HG02840 (cell line): ENCODE data around the gene SPRR1A.
"Not testable (repeated sequence)": the region's sequence is repeated elsewhere in the genome, so short reads cannot be mapped to it uniquely, and the experiment has no call there.

Experiments used
- ATAC-seq: cut with Tn5 transposase; IDR thresholded peaks from one replicate; pipeline ENCODE4 v1.9.1; 2021; ENCODE audit warnings: mild to moderate bottlenecking, moderate library complexity, moderate number of reproducible peaks; ENCODE audit not compliant: unreplicated experiment, low FRiP score

Gene SPRR1A

GRCh38 chr1:152970495-152970894 lies 13.4 kb upstream of the SPRR1A start, which contains the start of gene SPRR4:
SPRR4 (plus strand) TSS chr1:152970648; CDS start chr1:152971891, 1,243 bp downstream.
- ATAC-seq = no peak

GRCh38 chr1:152972196-152972886 lies 11.5 kb upstream of the SPRR1A start:
- ATAC-seq = no peak

GRCh38 chr1:152976688-152977087 lies 7.2 kb upstream of the SPRR1A start:
- no peak for ATAC-seq

- no peak for ATAC-seq
Measured at GRCh38 chr1:152977614-152978013, 6.3 kb upstream of the SPRR1A start.

- no peak for ATAC-seq
Measured at GRCh38 chr1:152980676-152981075, 3.2 kb upstream of the SPRR1A start.

GRCh38 chr1:152981146-152981871 lies 2.6 kb upstream of the SPRR1A start:
- ATAC-seq = no peak

- no peak for ATAC-seq
Measured at GRCh38 chr1:152982076-152982475, 1.8 kb upstream of the SPRR1A start.

GRCh38 chr1:152983234-152983633 lies 647 bp upstream of the SPRR1A start:
- ATAC-seq = no peak

GRCh38 chr1:152986578-152986977 lies 2.7 kb downstream of the SPRR1A start:
- no peak for ATAC-seq

- ATAC-seq = no peak
Measured at GRCh38 chr1:152993186-152993585, 9.3 kb downstream of the SPRR1A start.

GRCh38 chr1:152995842-152996241 lies 12.0 kb downstream of the SPRR1A start:
- no peak for ATAC-seq

- no peak for ATAC-seq
Measured at GRCh38 chr1:152996633-152997400, 12.9 kb downstream of the SPRR1A start.

GRCh38 chr1:152997901-152998300 lies 14.0 kb downstream of the SPRR1A start:
- no peak for ATAC-seq

GRCh38 chr1:152998476-152998875 lies 14.6 kb downstream of the SPRR1A start:
- ATAC-seq = no peak

GRCh38 chr1:152999818-153000217 lies 15.9 kb downstream of the SPRR1A start:
- no peak for ATAC-seq

GRCh38 chr1:153000294-153000693 lies 16.4 kb downstream of the SPRR1A start:
- no peak for ATAC-seq

GRCh38 chr1:153001382-153001781 lies 17.5 kb downstream of the SPRR1A start, which contains the start of gene SPRR3:
SPRR3 (plus strand) TSS chr1:153001749; CDS start chr1:153003021, 1,272 bp downstream.
- no peak for ATAC-seq

GRCh38 chr1:153011235-153011758 lies 27.4 kb downstream of the SPRR1A start:
- not testable (repeated sequence) for ATAC-seq

- ATAC-seq = not testable (repeated sequence)
Measured at GRCh38 chr1:153021829-153022228, 37.9 kb downstream of the SPRR1A start.

- ATAC-seq = not testable (repeated sequence)
Measured at GRCh38 chr1:153022340-153022739, 38.5 kb downstream of the SPRR1A start.

- no peak for ATAC-seq
Measured at GRCh38 chr1:153023109-153023508, 39.2 kb downstream of the SPRR1A start.
